GM23338 (cell line): ENCODE measurements around the gene OR2M3. TPM values are rescaled to one million over a fixed set of nuclear protein-coding genes. Genes with fewer than 3 reads are reported as not detected.

Experiments used
- ATAC-seq: fragments of 200-7000 bp; cut with Tn5 transposase; 3 replicates; pipeline ENCODE4 v1.9.1; 2020
- DNase-seq: peaks from one replicate; pipeline ENCODE4 v3.0.0-alpha.2; 2015; ENCODE audit warnings: low spot score
- H2AFZ ChIP-seq: fragments of 200-600 bp; sonication (generic); 2 replicates; pipeline ENCODE4 v1.8.0; 2016; ENCODE audit warnings: antibody characterized with exemption, mild to moderate bottlenecking, moderate library complexity
- H3F3A ChIP-seq: fragments of 200-600 bp; sonication (generic); replicated peaks from 2 replicates; pipeline ENCODE4 v1.8.0; 2017; ENCODE audit warnings: antibody characterized with exemption, mixed run types, low read depth
- H3K27ac ChIP-seq: fragments of 200-600 bp; sonication (generic); 2 replicates; pipeline ENCODE4 v1.6.1; 2016; ENCODE audit warnings: low read depth
- H3K27me3 ChIP-seq: fragments of 200-600 bp; sonication (generic); 2 replicates; pipeline ENCODE4 v1.8.0; 2016; ENCODE audit warnings: mild to moderate bottlenecking, mixed run types, moderate library complexity; ENCODE audit not compliant: insufficient read depth
- H3K36me3 ChIP-seq: fragments of 200-600 bp; sonication (generic); 2 replicates; pipeline ENCODE4 v1.8.0; 2016; ENCODE audit warnings: mild to moderate bottlenecking; ENCODE audit not compliant: insufficient read depth
- H3K4me1 ChIP-seq: fragments of 200-600 bp; sonication (generic); 2 replicates; pipeline ENCODE4 v1.8.0; 2016; ENCODE audit warnings: mild to moderate bottlenecking, moderate library complexity; ENCODE audit not compliant: insufficient read depth
- H3K4me2 ChIP-seq: fragments of 200-600 bp; sonication (generic); 2 replicates; pipeline ENCODE4 v1.7.1; 2017; ENCODE audit warnings: mixed run types
- H3K4me3 ChIP-seq: fragments of 200-600 bp; sonication (generic); 2 replicates; pipeline ENCODE4 v1.6.1; 2016; ENCODE audit warnings: mixed run types
- H3K79me2 ChIP-seq: fragments of 200-600 bp; sonication (generic); replicated peaks from 2 replicates; pipeline ENCODE4 v1.8.0; 2017; ENCODE audit warnings: mild to moderate bottlenecking; ENCODE audit not compliant: insufficient read depth
- H3K9me2 ChIP-seq: fragments of 200-600 bp; sonication (generic); 2 replicates; pipeline ENCODE4 v1.8.0; 2017; ENCODE audit not compliant: insufficient read depth
- H4K20me1 ChIP-seq: fragments of 200-600 bp; sonication (generic); replicated peaks from 2 replicates; pipeline ENCODE4 v1.8.0; 2017; ENCODE audit warnings: mild to moderate bottlenecking; ENCODE audit not compliant: insufficient read depth
- H3K27ac Mint-ChIP-seq: 2 replicates; pipeline ENCODE4 v1.8.0; 2020; ENCODE audit warnings: inconsistent platforms, mild to moderate bottlenecking, moderate library complexity, mixed read lengths
- H3K27me3 Mint-ChIP-seq: 3 replicates; pipeline ENCODE4 v1.8.0; 2022; ENCODE audit warnings: low read depth, mild to moderate bottlenecking, moderate library complexity, mixed read lengths, inconsistent platforms; ENCODE audit not compliant: insufficient read depth, poor library complexity
- H3K36me3 Mint-ChIP-seq: 3 replicates; pipeline ENCODE4 v1.8.0; 2021; ENCODE audit warnings: low read depth, mild to moderate bottlenecking, inconsistent platforms, moderate library complexity, mixed read lengths
- H3K4me1 Mint-ChIP-seq: 3 replicates; pipeline ENCODE4 v1.8.0; 2020; ENCODE audit warnings: mild to moderate bottlenecking, inconsistent platforms, mixed read lengths
- H3K4me3 Mint-ChIP-seq: 3 replicates; pipeline ENCODE4 v1.8.0; 2021; ENCODE audit warnings: moderate library complexity, mild to moderate bottlenecking, inconsistent platforms, mixed read lengths
- H3K9me3 Mint-ChIP-seq: 3 replicates; pipeline ENCODE4 v1.8.0; 2020; ENCODE audit warnings: moderate library complexity, mild to moderate bottlenecking, inconsistent platforms, mixed read lengths
- CREB1 ChIP-seq: fragments of 250-450 bp; sonication (Bioruptor Pico); IDR thresholded peaks from 2 replicates; pipeline ENCODE4 v1.5.0; 2020; ENCODE audit warnings: low read depth, mild to moderate bottlenecking, moderate library complexity
- JUNB ChIP-seq: IDR thresholded peaks from one replicate; pipeline ENCODE4 v1.6.1; 2016; ENCODE audit warnings: antibody characterized with exemption; ENCODE audit not compliant: unreplicated experiment
- NANOG ChIP-seq: IDR thresholded peaks from 2 replicates; pipeline ENCODE4 v1.6.1; 2016; ENCODE audit warnings: antibody characterized with exemption, borderline replicate concordance
- POLR2AphosphoS5 ChIP-seq: IDR thresholded peaks from 2 replicates; pipeline ENCODE4 v1.6.1; 2016; ENCODE audit warnings: antibody characterized with exemption, low read depth
- STAT1 ChIP-seq: IDR thresholded peaks from one replicate; pipeline ENCODE4 v1.6.1; 2016; ENCODE audit warnings: antibody characterized with exemption; ENCODE audit not compliant: unreplicated experiment
- ZNF114 ChIP-seq: fragments of 250-450 bp; sonication (Bioruptor Pico); IDR thresholded peaks from 2 replicates; pipeline ENCODE4 v1.5.0; 2020; ENCODE audit warnings: mild to moderate bottlenecking, moderate library complexity
- long read RNA-seq: library from polyadenylated mRNA; unstranded; transcript quantifications from one replicate; pipeline ENCODE4 v2.0.0, GENCODE V29; 2020; ENCODE audit not compliant: unreplicated experiment
- polyA plus RNA-seq: library from polyadenylated mRNA; unstranded; fragments of >200 nt; fragmentation: Nextera tagmentation; extraction: Ambion mirVana; gene quantifications from 2 replicates; pipeline ENCODE4 v1.2.1, GENCODE V29; 2016
- total RNA-seq: library from RNA; depleted of rRNA; stranded (reverse); fragments of >200 nt; shearing (Covaris generic); gene quantifications from 2 replicates; pipeline ENCODE4 v1.2.3, GENCODE V29; 2014; rRNA removed
- TF ChIP-seq, protein P1 (sequence below), 2 experiments: fragments of 200-600 bp in 1 of 2; sonication (generic) in 1 of 2; conservative IDR thresholded peaks; 2 replicates each; pipeline versions ENCODE4 v1.5.1 to v1.6.1; 2016 to 2017; ENCODE audit warnings: antibody characterized with exemption in 2 of 2, low read depth in 2 of 2, mild to moderate bottlenecking in 2 of 2, moderate library complexity in 1 of 2
- TF ChIP-seq, protein P2 (sequence below): fragments of 250-450 bp; sonication (Bioruptor Pico); IDR thresholded peaks from 2 replicates; pipeline ENCODE4 v1.5.0; 2020; ENCODE audit warnings: mild to moderate bottlenecking, moderate library complexity

The OR2M3 gene, protein sequence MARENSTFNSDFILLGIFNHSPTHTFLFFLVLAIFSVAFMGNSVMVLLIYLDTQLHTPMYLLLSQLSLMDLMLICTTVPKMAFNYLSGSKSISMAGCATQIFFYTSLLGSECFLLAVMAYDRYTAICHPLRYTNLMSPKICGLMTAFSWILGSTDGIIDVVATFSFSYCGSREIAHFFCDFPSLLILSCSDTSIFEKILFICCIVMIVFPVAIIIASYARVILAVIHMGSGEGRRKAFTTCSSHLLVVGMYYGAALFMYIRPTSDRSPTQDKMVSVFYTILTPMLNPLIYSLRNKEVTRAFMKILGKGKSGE
- not detected in 2 replicates for total RNA-seq
- polyA plus RNA-seq = not detected in 2 replicates
- long read RNA-seq = 0 reads

DNA sequence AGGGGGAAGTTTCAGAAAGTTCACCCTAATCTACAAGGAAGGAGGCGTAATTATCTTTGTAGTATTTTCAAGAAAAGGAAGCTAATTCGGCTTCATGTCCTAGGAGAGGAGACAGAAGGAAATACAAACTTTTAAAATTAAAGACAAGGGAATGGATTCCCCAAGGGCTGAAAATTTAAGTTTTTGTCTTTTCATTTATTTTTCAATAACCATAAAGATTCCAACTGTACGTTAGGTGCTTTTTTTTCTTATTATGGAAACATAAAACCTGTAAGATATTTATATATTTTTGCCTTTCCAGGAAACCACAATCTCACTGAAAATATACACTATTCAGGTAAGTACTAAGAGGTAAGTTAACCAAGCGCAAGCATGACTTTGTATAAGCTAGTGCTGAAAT, at the start of gene OR2M3:
TSS of gene OR2M3 (plus strand) at position 301 of the 400 bp plus-strand sequence. CDS start 5,803 bp downstream, outside the sequence.
- ATAC-seq (no peak), DNase-seq (no peak)
- H3K4me2 ChIP-seq = no peak within 1 kb of the TSS
- H3K79me2 ChIP-seq = no peaks in the 10 kb centered on the region
- no peak within 1 kb of the TSS for H3K27ac ChIP-seq
- H3K4me3 ChIP-seq = no peak within 1 kb of the TSS; the same call in 1 of the 2 replicates
- H2AFZ ChIP-seq = no peak within 1 kb of the TSS
- H3K36me3 ChIP-seq = peaks cover 4% of the 10 kb centered on the region; the same call in 1 of the 2 replicates
- H3F3A ChIP-seq = no peaks in the 10 kb centered on the region
- H4K20me1 ChIP-seq = no peaks in the 10 kb centered on the region
- Mint-ChIP-seq H3K27me3 (no peaks in the 10 kb centered on the region), H3K27ac (no peak within 1 kb of the TSS), H3K4me3 (no peak within 1 kb of the TSS), H3K36me3 (peaks cover 25% of the 10 kb centered on the region; the same call in 2 of the 3 replicates), H3K4me1 (no peaks in the 10 kb centered on the region), H3K9me3 (peaks cover 88% of the 10 kb centered on the region)
- H3K27me3 ChIP-seq = no peaks in the 10 kb centered on the region
- no peaks in the 10 kb centered on the region for H3K9me2 ChIP-seq
- TF ChIP-seq ZNF114 (CRISPR knock-in tag) = no peak
- no peaks in the 10 kb centered on the region for H3K4me1 ChIP-seq

DNA sequence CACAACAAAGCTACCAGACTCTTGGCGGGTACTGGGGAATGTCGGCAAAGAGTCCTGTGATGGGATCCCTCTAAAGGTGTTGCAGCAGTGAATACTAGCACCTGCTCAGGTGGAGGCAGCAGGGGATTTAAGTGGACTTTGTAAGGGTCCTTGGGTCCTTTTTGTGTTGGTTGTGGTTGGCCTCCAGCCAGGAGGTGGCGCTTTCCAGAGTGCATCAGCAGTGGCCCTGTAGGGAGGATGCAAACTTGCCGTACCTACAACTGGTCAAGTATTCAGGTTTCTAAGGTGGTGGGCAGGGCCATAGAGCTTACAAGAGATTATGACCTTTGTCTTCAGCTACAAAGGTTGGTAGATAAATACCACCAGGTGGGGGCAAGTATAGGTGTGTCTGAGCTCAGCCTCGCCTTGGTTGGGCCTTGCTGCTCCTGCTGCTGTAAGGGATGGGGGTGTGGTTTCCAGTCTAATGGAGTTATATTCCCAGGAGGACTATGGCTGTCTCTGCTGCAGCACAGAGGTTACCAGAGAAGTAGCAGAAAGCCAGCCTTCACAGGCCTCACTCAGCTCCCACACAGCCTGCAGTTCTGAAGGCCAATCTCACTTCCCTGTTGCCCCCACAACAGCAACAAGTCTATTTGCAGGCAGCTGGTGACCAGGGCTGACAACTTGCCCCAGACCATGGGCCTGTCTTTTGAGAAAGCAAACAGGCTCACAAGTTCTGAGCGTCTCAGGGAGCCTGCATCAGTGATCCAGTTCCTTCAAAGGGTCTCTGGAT, 44.8 kb upstream of the OR2M3 start:
- DNase-seq (no peak), ATAC-seq (no peak)
- peaks cover 9% of the 10 kb centered on the region; the same call in 1 of the 2 replicates for H3K36me3 ChIP-seq
- Mint-ChIP-seq H3K27me3 (peaks cover 3% of the 10 kb centered on the region), H3K36me3 (peaks cover 20% of the 10 kb centered on the region), H3K9me3 (peaks cover 86% of the 10 kb centered on the region), H3K4me1 (no peaks in the 10 kb centered on the region), H3K4me3 (no peak overlapping the region), H3K27ac (no peak overlapping the region)
- no peaks in the 10 kb centered on the region for H3K9me2 ChIP-seq
- H2AFZ ChIP-seq = no peak overlapping the region
- no peaks in the 10 kb centered on the region for H3K27me3 ChIP-seq
- H4K20me1 ChIP-seq = no peaks in the 10 kb centered on the region
- H3K4me1 ChIP-seq = no peaks in the 10 kb centered on the region
- H3K79me2 ChIP-seq = no peaks in the 10 kb centered on the region
- no peak overlapping the region for H3K4me3 ChIP-seq
- no peak overlapping the region for H3K27ac ChIP-seq
- no peak overlapping the region for H3K4me2 ChIP-seq
- H3F3A ChIP-seq = no peaks in the 10 kb centered on the region
- TF ChIP-seq CREB1 (CRISPR knock-in tag) = no peak
- no peak for TF ChIP-seq STAT1
- TF ChIP-seq, protein P1, sequence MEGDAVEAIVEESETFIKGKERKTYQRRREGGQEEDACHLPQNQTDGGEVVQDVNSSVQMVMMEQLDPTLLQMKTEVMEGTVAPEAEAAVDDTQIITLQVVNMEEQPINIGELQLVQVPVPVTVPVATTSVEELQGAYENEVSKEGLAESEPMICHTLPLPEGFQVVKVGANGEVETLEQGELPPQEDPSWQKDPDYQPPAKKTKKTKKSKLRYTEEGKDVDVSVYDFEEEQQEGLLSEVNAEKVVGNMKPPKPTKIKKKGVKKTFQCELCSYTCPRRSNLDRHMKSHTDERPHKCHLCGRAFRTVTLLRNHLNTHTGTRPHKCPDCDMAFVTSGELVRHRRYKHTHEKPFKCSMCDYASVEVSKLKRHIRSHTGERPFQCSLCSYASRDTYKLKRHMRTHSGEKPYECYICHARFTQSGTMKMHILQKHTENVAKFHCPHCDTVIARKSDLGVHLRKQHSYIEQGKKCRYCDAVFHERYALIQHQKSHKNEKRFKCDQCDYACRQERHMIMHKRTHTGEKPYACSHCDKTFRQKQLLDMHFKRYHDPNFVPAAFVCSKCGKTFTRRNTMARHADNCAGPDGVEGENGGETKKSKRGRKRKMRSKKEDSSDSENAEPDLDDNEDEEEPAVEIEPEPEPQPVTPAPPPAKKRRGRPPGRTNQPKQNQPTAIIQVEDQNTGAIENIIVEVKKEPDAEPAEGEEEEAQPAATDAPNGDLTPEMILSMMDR (conservative IDR thresholded peaks at IDR 0.05; ENCODE audit: low read depth in 2 of 2) = no peak
- TF ChIP-seq JUNB = no peak
- TF ChIP-seq POLR2AphosphoS5 = no peak
- no peak for TF ChIP-seq NANOG
- TF ChIP-seq, protein P2, sequence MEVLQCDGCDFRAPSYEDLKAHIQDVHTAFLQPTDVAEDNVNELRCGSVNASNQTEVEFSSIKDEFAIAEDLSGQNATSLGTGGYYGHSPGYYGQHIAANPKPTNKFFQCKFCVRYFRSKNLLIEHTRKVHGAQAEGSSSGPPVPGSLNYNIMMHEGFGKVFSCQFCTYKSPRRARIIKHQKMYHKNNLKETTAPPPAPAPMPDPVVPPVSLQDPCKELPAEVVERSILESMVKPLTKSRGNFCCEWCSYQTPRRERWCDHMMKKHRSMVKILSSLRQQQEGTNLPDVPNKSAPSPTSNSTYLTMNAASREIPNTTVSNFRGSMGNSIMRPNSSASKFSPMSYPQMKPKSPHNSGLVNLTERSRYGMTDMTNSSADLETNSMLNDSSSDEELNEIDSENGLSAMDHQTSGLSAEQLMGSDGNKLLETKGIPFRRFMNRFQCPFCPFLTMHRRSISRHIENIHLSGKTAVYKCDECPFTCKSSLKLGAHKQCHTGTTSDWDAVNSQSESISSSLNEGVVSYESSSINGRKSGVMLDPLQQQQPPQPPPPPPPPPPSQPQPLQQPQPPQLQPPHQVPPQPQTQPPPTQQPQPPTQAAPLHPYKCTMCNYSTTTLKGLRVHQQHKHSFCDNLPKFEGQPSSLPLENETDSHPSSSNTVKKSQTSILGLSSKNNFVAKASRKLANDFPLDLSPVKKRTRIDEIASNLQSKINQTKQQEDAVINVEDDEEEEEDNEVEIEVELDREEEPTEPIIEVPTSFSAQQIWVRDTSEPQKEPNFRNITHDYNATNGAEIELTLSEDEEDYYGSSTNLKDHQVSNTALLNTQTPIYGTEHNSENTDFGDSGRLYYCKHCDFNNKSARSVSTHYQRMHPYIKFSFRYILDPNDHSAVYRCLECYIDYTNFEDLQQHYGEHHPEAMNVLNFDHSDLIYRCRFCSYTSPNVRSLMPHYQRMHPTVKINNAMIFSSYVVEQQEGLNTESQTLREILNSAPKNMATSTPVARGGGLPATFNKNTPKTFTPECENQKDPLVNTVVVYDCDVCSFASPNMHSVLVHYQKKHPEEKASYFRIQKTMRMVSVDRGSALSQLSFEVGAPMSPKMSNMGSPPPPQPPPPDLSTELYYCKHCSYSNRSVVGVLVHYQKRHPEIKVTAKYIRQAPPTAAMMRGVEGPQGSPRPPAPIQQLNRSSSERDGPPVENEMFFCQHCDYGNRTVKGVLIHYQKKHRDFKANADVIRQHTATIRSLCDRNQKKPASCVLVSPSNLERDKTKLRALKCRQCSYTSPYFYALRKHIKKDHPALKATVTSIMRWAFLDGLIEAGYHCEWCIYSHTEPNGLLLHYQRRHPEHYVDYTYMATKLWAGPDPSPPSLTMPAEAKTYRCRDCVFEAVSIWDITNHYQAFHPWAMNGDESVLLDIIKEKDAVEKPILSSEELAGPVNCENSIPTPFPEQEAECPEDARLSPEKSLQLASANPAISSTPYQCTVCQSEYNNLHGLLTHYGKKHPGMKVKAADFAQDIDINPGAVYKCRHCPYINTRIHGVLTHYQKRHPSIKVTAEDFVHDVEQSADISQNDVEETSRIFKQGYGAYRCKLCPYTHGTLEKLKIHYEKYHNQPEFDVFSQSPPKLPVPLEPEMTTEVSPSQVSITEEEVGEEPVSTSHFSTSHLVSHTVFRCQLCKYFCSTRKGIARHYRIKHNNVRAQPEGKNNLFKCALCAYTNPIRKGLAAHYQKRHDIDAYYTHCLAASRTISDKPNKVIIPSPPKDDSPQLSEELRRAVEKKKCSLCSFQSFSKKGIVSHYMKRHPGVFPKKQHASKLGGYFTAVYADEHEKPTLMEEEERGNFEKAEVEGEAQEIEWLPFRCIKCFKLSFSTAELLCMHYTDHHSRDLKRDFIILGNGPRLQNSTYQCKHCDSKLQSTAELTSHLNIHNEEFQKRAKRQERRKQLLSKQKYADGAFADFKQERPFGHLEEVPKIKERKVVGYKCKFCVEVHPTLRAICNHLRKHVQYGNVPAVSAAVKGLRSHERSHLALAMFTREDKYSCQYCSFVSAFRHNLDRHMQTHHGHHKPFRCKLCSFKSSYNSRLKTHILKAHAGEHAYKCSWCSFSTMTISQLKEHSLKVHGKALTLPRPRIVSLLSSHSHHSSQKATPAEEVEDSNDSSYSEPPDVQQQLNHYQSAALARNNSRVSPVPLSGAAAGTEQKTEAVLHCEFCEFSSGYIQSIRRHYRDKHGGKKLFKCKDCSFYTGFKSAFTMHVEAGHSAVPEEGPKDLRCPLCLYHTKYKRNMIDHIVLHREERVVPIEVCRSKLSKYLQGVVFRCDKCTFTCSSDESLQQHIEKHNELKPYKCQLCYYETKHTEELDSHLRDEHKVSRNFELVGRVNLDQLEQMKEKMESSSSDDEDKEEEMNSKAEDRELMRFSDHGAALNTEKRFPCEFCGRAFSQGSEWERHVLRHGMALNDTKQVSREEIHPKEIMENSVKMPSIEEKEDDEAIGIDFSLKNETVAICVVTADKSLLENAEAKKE (CRISPR knock-in tag) = no peak
